Uterus (tissue), 4 donors: Measurements from ENCODE around the gene MRPL42. TPM values are rescaled to one million over a fixed set of nuclear protein-coding genes. Genes with fewer than 3 reads are reported as not detected.

ENCODE experiments used
- DNase-seq, 2 donors: peaks; one replicate each; pipeline ENCODE4 v3.0.0-alpha.2; 2019 to 2020
- H3K27ac ChIP-seq, 2 donors: fragments of 200-600 bp; sonication (generic); 1 replicate in 1 of 2; 2 replicates in 1 of 2; pipeline ENCODE4 v1.5.1; 2016 to 2018
- H3K27me3 ChIP-seq, 2 donors: fragments of 200-600 bp; sonication (generic); one replicate each; pipeline ENCODE4 v1.5.1; 2018 to 2019; ENCODE audit warnings: control low read depth in 1 of 2
- H3K36me3 ChIP-seq, 2 donors: fragments of 200-600 bp; sonication (generic); one replicate each; pipeline ENCODE4 v1.5.1; 2019; ENCODE audit warnings: control low read depth in 1 of 2
- H3K4me1 ChIP-seq, 2 donors: fragments of 200-600 bp; sonication (generic); one replicate each; pipeline ENCODE4 v1.5.1; 2018 to 2019; ENCODE audit warnings: control low read depth in 1 of 2
- H3K4me3 ChIP-seq, 2 donors: fragments of 200-600 bp; sonication (generic); 1 replicate in 1 of 2; 2 replicates in 1 of 2; pipeline ENCODE4 v1.5.1; 2018 to 2019; ENCODE audit warnings: mild to moderate bottlenecking in 1 of 2
- H3K9me3 ChIP-seq, 2 donors: fragments of 200-600 bp; sonication (generic); one replicate each; pipeline ENCODE4 v1.5.1; 2019; ENCODE audit warnings: control low read depth in 1 of 2
- POLR2A ChIP-seq, 2 donors: fragments of 450-650 bp; IDR thresholded peaks; one replicate each; pipeline ENCODE4 v1.6.1; 2016; ENCODE audit warnings: antibody characterized with exemption in 2 of 2, mild to moderate bottlenecking in 1 of 2, moderate library complexity in 1 of 2
- intact Hi-C: fragments of 100-400 bp; cut with DNase I; formaldehyde crosslinking; loops from one replicate; pipeline ENCODE4 v1.15.1; 2023; ENCODE audit warnings: low total_unique reads
- total RNA-seq, 4 donors: library from RNA; depleted of rRNA in 3 of 4; stranded (reverse); fragments of >200 nt in 3 of 4; gene quantifications; one replicate each; pipeline versions ENCODE4 v1.1.0 to v1.2.4, GENCODE V29; 2014 to 2023
- TF ChIP-seq, protein P1 (sequence below), 4 experiments: fragments of 200-600 bp in 2 of 4; fragments of 450-650 bp in 2 of 4; sonication (generic) in 2 of 4; IDR thresholded peaks; one replicate each; pipeline ENCODE4 v1.5.1; 2016 to 2019; ENCODE audit warnings: antibody characterized with exemption in 4 of 4, mild to moderate bottlenecking in 2 of 4, moderate library complexity in 1 of 4
- donor health status: DM: yes; HTN: yes; CAD: no.

The MRPL42 gene
- total RNA-seq, 4 donors from 2014 or later, result 59.4 to 130 (median 69.8) TPM

- no peak for TF ChIP-seq POLR2A (IDR thresholded peaks at IDR 0.05)
- TF ChIP-seq, protein P1, sequence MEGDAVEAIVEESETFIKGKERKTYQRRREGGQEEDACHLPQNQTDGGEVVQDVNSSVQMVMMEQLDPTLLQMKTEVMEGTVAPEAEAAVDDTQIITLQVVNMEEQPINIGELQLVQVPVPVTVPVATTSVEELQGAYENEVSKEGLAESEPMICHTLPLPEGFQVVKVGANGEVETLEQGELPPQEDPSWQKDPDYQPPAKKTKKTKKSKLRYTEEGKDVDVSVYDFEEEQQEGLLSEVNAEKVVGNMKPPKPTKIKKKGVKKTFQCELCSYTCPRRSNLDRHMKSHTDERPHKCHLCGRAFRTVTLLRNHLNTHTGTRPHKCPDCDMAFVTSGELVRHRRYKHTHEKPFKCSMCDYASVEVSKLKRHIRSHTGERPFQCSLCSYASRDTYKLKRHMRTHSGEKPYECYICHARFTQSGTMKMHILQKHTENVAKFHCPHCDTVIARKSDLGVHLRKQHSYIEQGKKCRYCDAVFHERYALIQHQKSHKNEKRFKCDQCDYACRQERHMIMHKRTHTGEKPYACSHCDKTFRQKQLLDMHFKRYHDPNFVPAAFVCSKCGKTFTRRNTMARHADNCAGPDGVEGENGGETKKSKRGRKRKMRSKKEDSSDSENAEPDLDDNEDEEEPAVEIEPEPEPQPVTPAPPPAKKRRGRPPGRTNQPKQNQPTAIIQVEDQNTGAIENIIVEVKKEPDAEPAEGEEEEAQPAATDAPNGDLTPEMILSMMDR (IDR thresholded peaks at IDR 0.05), result no peak
- Histone ChIP-seq H3K4me1 (peaks cover 0 to 9% of the 10 kb centered on the region in 2 donors), H3K27me3 (no peaks in the 10 kb centered on the region), H3K9me3 (no peaks in the 10 kb centered on the region), H3K27ac (peak overlapping the region; percentile 84 to 97), H3K4me3 (peak overlapping the region; percentile 58 to 100), H3K36me3 (no peaks in the 10 kb centered on the region)
- intact Hi-C loops, result no loop called here
- DNase-seq, result peak; percentile 18 to 42
These were observed 26.2 kb upstream of the MRPL42 start for GRCh38 chr12:93441081-93441616.

DNA sequence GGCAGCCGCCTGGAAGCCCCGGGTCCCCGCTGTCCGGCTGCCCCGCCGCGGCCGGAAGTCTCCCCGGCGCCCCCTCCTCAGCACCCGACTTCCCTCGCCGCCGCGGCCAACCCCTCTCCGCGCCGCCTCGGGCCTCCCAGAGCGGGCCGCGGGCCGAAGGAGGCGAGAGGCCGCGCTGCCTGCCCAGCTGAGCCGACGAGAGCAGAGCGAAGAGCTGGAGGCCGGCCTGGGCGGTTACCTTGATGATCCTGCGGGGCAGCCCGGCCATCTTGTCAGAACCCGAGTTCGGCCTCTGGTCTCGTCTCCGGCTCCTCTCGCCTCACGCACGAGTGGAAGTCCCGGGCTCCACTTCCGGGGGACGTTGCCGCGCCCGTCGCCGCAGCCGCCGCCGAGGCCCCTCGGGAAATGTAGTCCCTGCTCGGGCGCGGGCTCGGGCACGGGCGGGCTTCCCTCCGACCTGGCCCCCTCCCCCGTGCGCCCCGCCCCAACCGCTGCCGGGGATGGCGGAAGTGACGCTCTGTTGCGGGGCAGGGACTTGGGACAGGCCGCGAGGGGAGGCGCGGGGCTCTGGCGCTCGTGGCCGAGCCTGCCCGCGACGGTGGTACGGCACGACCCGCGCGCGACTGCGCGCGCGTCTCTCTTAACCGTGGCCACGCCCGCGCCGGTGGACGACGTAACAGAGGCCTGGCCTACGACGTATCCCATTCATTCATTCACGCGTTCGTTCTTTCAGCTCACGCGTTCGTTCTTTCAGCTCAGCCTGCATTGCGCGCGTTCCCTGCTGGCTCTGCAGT is 25.5 kb upstream of the MRPL42 start, which contains the start of gene UBE2N:
TSS of gene UBE2N (minus strand) at position 331 of the 794 bp plus-strand sequence. CDS start at position 268, 63 bp downstream.
- Histone ChIP-seq H3K9me3 (no peaks in the 10 kb centered on the region), H3K27ac (peak within 1 kb of the TSS; percentile 84 to 97), H3K4me1 (peaks cover 0 to 9% of the 10 kb centered on the region in 2 donors), H3K36me3 (no peaks in the 10 kb centered on the region), H3K4me3 (peak within 1 kb of the TSS; percentile 58 to 100), H3K27me3 (no peaks in the 10 kb centered on the region)
- intact Hi-C loops, result no loop called here
- peak; percentile 94 to 96 for DNase-seq
- TF ChIP-seq, protein P1 (IDR thresholded peaks at IDR 0.05), result peak in 2 of 4 experiments; percentile 6 to 29
- peak; percentile 33 to 78 for TF ChIP-seq POLR2A (IDR thresholded peaks at IDR 0.05)

- Histone ChIP-seq H3K4me1 (peaks cover 0 to 9% of the 10 kb centered on the region in 2 donors), H3K4me3 (peak overlapping the region; percentile 58 to 100), H3K27ac (peak overlapping the region; percentile 84 to 97), H3K9me3 (no peaks in the 10 kb centered on the region), H3K27me3 (no peaks in the 10 kb centered on the region), H3K36me3 (no peaks in the 10 kb centered on the region)
- intact Hi-C loops, result no loop called here
- DNase-seq, result no peak
- no peak for TF ChIP-seq POLR2A (IDR thresholded peaks at IDR 0.05)
- TF ChIP-seq, protein P1 (IDR thresholded peaks at IDR 0.05), result no peak
These were observed 24.6 kb upstream of the MRPL42 start for GRCh38 chr12:93442411-93443340.

GRCh38 chr12:93443576-93443975 is 23.7 kb upstream of the MRPL42 start:
- H3K4me1 ChIP-seq, result peaks cover 0 to 9% of the 10 kb centered on the region in 2 donors
- no peak for DNase-seq
- TF ChIP-seq, protein P1 (IDR thresholded peaks at IDR 0.05), result no peak
- no peak for TF ChIP-seq POLR2A (IDR thresholded peaks at IDR 0.05)
- no peak overlapping the region for H3K4me3 ChIP-seq
- H3K27ac ChIP-seq, result no peak overlapping the region
- H3K36me3 ChIP-seq, result no peaks in the 10 kb centered on the region
- H3K9me3 ChIP-seq, result no peaks in the 10 kb centered on the region
- intact Hi-C loops, result no loop called here
- no peaks in the 10 kb centered on the region for H3K27me3 ChIP-seq
